ENCODE results near the gene TPGS1.
"Not testable (repeated sequence)": the region's sequence is repeated elsewhere in the genome, so short reads cannot be mapped to it uniquely, and the experiment has no call there.

The TPGS1 gene

GRCh38 chr19:478236-478903 is 28.9 kb upstream of the TPGS1 start:
- DNase-seq, result no peak

DNA sequence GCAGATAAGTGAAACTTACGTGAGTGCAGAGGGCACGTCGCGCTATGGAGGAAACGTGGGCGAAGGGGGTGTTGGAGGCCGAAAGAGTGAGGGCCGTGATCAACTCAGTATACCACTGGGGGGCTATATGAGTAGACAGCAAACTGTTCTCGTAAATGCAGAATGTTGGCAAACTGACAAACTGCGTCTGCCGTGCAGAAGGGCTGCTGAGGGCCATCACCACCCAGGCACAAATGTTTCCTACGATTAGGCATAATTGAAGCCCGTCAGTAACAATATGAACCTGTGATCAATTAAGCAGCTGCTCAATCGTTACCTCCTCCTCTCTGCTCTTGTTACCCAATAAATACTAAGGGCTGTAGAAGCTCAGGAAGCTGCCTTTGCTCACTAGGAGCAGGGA is 28.3 kb upstream of the TPGS1 start:
- no peak for DNase-seq

- DNase-seq, result no peak
Measured at GRCh38 chr19:480016-480855, 27.1 kb upstream of the TPGS1 start.

DNA sequence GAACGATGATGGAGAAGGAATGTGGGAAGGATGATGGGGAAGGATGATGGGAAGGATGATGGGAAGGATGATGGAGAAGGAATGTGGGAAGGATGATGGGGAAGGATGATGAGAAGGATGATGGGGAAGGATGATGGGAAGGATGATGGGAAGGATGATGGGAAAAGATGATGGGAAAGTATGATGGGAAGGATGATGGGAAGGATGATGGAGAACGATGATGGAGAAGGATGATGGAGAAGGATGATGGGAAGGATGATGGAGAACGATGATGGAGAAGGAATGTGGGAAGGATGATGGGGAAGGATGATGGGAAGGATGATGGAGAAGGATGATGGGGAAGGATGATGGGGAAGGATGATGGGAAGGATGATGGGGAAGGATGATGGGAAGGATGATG is 26.2 kb upstream of the TPGS1 start:
- DNase-seq, result not testable (repeated sequence)

DNA sequence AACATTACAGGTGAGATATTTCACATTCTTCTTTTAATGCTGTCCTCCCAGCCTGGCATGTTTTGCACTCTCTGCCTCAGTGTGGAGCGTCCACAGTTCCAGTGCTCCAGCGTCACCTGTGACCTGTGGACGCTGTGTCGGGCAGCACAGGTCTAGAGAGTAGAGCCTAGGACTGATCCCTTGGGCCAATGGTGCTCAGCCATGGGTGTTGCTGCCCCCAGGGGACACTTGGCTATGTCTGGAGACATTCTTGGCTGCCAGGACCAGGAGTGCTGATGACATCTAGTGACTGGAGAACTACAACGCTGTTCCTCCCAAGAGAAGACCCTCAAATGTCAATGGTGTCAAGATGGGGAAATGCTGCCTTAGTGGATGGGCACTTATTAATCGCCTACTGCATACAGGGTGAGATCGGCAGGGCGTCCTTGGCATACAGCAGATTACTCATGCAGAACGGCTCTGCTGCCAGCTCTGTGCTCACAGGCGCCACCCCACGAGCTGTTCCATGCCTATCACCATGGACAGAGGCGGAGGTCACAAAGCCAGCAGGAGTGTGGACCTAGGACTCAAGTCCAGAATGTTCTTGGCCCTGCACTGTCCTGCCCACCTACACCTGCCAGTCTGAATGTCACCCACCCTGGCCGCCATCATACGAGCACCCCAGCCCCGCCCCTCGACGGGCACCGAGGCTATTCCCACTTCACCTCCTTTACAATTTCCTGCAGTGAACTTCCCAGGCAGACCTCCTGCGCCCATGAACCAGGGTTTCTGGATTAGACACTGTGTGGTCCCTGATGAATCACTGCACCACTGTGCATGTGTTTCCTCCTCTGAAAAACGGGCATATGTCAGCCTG is 24.9 kb upstream of the TPGS1 start:
- DNase-seq, result no peak

- DNase-seq, result no peak
Measured at GRCh38 chr19:483332-484072, 23.8 kb upstream of the TPGS1 start.

GRCh38 chr19:484494-484893 is 22.8 kb upstream of the TPGS1 start:
- DNase-seq, result no peak

DNA sequence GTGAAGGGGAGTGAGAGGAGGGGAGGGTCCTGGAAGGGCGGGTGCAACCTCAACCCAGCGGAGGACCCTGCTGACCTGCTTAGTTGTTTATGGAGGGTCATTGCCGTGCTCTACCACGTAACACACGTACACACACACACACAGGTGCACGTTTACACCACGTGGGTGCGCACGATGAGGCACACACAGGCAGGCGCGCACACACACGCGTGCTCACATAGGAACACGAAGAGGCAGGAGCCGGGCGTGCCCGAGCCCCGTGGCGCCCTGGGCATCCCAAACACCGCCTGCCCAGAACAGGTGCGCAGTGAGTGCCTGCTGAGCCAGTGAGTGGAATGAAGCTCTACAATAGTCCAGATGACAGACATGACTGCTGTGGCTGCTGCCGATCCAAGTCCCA is 22.2 kb upstream of the TPGS1 start:
- DNase-seq, result no peak

GRCh38 chr19:485583-486236 is 21.6 kb upstream of the TPGS1 start:
- no peak for DNase-seq

DNA sequence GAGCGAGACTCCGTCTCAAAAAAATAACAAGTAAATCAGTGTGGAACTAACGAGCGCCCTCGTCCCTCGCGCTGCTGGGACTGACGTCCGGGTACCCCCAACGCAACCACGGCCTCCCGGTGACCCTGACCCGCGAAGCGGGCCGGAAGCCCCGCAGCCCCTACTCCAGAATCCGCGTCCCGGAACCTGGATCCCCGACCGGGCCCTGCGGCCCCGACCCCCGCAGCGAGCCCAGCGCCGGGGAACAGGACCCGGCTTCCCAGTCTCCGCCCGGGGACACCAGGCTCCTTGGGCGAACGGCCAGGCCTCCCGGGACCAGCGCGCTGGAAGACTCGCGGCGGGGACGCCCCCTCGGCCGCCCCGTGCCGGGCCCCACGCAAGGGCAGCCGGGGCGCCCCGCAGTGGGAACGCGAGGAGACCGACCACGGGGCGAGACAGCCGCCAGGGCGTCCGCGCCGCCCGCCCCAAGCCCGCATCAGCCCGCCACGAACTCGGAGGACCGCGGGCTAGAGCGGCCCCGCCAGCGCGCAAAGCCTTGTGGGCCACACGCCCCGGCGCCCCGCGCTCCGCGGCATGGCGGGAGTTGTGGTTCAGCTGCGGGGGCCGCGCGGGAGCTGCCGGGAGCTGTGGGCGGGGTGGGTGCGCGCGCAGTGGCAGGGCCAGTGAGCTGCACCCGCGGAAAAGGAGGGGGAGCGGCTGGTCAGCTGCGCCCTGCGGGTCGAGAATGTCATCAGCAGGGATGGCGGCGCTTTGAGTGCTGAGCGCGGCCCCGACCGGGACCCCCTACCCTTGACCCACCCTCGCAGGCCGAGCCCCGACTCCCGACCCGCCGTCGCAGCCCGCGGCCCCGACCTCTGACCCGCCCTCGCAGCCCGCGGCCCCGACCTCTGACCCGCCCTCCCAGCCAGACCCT is 18.5 kb upstream of the TPGS1 start:
- peak; percentile 68 for DNase-seq

GRCh38 chr19:489418-490196 is 17.7 kb upstream of the TPGS1 start:
- no peak for DNase-seq

- DNase-seq, result no peak
Measured at GRCh38 chr19:491146-491741, 16.1 kb upstream of the TPGS1 start.

GRCh38 chr19:492091-492531 is 15.2 kb upstream of the TPGS1 start:
- no peak for DNase-seq

GRCh38 chr19:493391-494170 is 13.7 kb upstream of the TPGS1 start:
- DNase-seq, result no peak

DNA sequence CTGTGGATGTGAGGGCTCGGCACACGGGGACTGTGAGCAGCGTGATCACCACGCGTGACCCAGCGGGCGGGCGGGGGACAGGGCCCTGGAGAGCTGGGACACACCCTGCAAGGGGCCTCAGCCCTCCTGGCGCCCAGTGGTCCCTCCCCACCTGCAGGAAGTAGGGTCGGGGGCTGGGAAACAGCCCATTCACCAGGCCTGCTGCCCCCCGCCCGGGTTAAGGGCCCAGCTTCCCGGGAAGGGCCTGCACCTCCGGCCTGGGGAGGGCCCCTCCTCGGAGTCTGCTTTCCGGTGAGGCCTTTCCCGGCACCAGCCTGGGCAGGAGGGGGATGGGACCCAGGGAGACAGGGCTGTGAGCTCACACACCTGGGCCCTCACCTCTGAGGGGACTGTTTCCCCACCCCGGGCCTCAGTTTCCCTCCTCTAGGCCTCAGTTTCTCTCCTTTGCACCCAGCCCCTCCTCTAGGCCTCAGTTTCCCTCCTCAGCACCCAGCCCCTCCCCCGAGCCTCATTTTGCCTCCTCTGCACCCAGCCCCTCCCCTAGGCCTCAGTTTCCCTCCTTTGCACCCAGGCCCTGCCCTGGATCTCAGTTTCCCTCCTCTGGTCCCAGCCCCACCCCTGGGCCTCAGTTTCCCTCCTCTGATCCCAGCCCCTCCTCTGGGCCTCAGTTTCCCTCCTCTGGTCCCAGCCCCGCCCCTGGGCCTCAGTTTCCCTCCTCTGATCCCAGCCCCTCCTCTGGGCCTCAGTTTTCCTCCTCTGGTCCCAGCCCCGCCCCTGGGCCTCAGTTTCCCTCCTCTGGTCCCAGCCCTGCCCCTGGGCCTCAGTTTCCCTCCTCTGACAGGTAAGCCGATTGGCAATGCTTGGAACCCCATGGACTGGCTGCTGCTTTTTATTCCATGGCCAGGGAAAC is 12.9 kb upstream of the TPGS1 start:
- DNase-seq, result no peak

DNA sequence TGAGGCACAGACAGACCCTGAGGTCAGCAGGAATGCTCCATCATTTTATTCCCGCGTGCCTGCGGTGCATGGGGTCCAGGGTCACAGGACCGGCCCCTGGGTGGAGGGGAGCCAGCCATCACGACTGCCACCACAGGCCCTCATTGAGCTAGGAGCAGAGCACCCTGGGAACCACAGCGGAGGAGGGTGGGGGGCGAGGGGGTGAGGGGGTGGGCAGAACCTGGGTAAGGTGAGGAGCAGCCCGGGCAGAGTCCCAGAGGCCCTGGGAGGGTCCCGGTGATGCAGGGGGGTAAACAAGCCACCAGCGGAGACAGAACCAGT is 12.3 kb upstream of the TPGS1 start:
- no peak for DNase-seq

GRCh38 chr19:495402-496111 is 11.7 kb upstream of the TPGS1 start:
- no peak for DNase-seq
